Gastrocnemius medialis (tissue), 4 donors: ENCODE measurements around the gene ANXA1. TPM values are rescaled to one million over a fixed set of nuclear protein-coding genes. Genes with fewer than 3 reads are reported as not detected.

Experiments
- ATAC-seq, 2 donors: fragments of 150-250 bp; one replicate each; pipeline ENCODE4 v1.9.1; 2016
- DNase-seq, 2 donors: peaks; one replicate each; pipeline ENCODE4 v3.0.0-alpha.2; 2019
- H3K27ac ChIP-seq, 4 donors: fragments of 200-600 bp; sonication (generic); 1 replicate in 1 of 4; 2 replicates in 3 of 4; pipeline ENCODE4 v1.5.1; 2016 to 2018; ENCODE audit warnings: mild to moderate bottlenecking in 2 of 4, moderate library complexity in 1 of 4
- H3K27me3 ChIP-seq, 3 donors: fragments of 200-600 bp; sonication (generic) in 2 of 3; 1 replicate in 1 of 3; 2 replicates in 2 of 3; pipeline versions ENCODE4 v1.5.1 to v1.6.0; 2016 to 2019; ENCODE audit warnings: mild to moderate bottlenecking in 1 of 3, moderate library complexity in 1 of 3
- H3K36me3 ChIP-seq, 2 donors: fragments of 200-600 bp; sonication (generic) in 1 of 2; one replicate each; pipeline ENCODE4 v1.5.1; 2017 to 2018
- H3K4me1 ChIP-seq, 2 donors: fragments of 200-600 bp; sonication (generic) in 1 of 2; one replicate each; pipeline ENCODE4 v1.5.1; 2016 to 2017; ENCODE audit warnings: mild to moderate bottlenecking in 2 of 2
- H3K4me3 ChIP-seq, 4 donors: fragments of 200-600 bp; sonication (generic) in 3 of 4; 1 replicate in 1 of 4; 2 replicates in 3 of 4; pipeline ENCODE4 v1.5.1; 2016 to 2019; ENCODE audit warnings: mild to moderate bottlenecking in 2 of 4
- H3K9me3 ChIP-seq, 3 donors: fragments of 200-600 bp; sonication (generic) in 2 of 3; 1 replicate in 1 of 3; 2 replicates in 2 of 3; pipeline ENCODE4 v1.5.1; 2016 to 2019
- CTCF ChIP-seq, 5 experiments: fragments of 450-650 bp in 3 of 5; fragments of 200-600 bp in 2 of 5; sonication (generic) in 2 of 5; IDR thresholded peaks in 4 of 5; conservative IDR thresholded peaks in 1 of 5; 1 replicate in 4 of 5; 2 replicates in 1 of 5; pipeline ENCODE4 v1.5.1; 2016 to 2019; ENCODE audit warnings: antibody characterized with exemption in 5 of 5, mild to moderate bottlenecking in 3 of 5, moderate library complexity in 3 of 5
- POLR2A ChIP-seq, 2 donors: fragments of 450-650 bp; IDR thresholded peaks; one replicate each; pipeline ENCODE4 v1.6.1; 2017; ENCODE audit warnings: antibody characterized with exemption in 2 of 2, mild to moderate bottlenecking in 2 of 2, moderate library complexity in 2 of 2
- in situ Hi-C, 4 donors: fragments of 200-750 bp; cut with MboI; loops; one replicate each; pipeline versions ENCODE4 v1.15.0 to v1.8.0; 2017; ENCODE audit warnings: low sequenced_read_pairs in 4 of 4
- intact Hi-C: fragments of 100-400 bp; cut with DNase I; formaldehyde crosslinking; loops from one replicate; pipeline ENCODE4 v1.15.1; 2023; ENCODE audit warnings: low total_unique reads
- total RNA-seq, 4 donors: library from RNA; depleted of rRNA; stranded (reverse); fragments of >200 nt; gene quantifications; one replicate each; pipeline versions ENCODE4 v1.1.0 to v1.2.3, GENCODE V29; 2016

Gene ANXA1
- total RNA-seq, 4 donors from 2014 or later = 22.2 to 41.7 (median 31.1) TPM

DNA sequence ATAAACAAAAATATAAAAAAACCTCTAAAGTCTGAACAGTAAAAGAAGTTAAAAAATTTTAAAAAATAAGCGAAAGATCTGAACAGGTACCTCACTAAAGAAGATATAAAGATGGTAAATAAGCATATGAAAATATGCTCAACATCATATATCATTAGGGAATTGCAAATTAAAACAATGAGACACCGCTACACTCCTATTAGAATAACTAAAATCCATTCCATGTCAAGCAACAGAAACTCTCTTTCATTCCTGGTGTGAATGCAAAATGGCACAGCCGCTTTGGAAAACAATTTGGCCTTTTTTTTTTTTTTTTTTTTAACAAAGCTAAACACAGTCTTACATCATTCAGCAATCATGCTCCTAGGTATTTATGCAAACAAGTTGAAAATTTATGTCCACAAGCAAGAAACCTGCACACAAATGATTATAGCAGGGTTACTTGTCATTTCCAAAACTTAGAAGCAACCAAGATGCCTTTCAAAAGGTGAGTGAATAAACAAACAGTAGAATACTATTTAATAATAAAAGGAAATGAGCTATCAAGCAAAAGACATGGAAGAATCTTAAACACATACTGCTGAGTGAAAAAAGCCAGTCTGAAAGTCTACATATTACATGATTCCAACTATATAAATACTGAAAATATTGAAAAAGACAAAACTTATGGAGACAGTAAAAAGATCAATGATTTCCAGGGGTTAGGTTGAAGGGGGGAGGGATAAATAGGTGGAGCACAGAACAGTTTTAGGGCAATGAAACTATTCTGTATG is 22.1 kb downstream of the ANXA1 start:
- no peak for ATAC-seq
- intact Hi-C loops (no loop called here), in situ Hi-C loops (no loop called here)
- Histone ChIP-seq H3K4me3 (no peak overlapping the region), H3K9me3 (no peaks in the 10 kb centered on the region), H3K27me3 (no peaks in the 10 kb centered on the region), H3K4me1 (no peaks in the 10 kb centered on the region), H3K36me3 (no peaks in the 10 kb centered on the region), H3K27ac (no peak overlapping the region)
- no peak for DNase-seq
- TF ChIP-seq POLR2A (IDR thresholded peaks at IDR 0.05) (no peak), CTCF (IDR thresholded peaks at IDR 0.05 in 4 of 5, conservative IDR thresholded peaks at IDR 0.05 in 1 of 5) (no peak)

DNA sequence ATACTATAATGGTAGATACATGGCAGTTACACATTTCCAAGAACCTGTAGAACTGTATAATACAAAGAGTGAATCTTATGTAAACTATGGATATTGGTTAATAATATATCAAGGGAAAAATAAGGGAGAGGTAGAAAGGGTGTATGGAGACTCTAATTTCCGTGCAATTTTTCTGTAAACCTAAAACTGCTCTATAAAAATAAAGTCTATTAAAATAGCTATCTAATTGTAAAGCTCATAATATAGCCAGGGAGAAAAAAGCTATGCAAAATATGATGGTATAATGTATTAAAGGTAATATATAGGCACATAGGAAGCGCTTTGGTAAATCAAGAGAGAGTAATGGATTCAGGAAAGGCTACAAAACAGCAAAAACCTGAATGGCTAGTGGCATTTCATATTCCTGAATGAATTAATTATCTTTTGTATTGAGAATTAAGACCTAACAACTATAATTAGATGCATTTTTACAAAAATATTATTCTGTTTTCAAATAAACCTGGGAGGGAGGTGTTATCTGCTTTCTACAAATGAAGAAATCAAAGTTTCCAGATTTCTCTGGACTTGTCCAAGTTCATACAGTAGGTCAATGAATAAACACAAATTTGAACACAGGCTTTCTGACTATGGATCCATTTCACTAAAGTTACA is 22.8 kb downstream of the ANXA1 start:
- TF ChIP-seq POLR2A (IDR thresholded peaks at IDR 0.05) (no peak), CTCF (IDR thresholded peaks at IDR 0.05 in 4 of 5, conservative IDR thresholded peaks at IDR 0.05 in 1 of 5) (no peak)
- intact Hi-C loops = no loop called here
- H3K27me3 ChIP-seq = no peaks in the 10 kb centered on the region
- no peaks in the 10 kb centered on the region for H3K9me3 ChIP-seq
- no peak overlapping the region for H3K4me3 ChIP-seq
- in situ Hi-C loops = no loop called here
- no peaks in the 10 kb centered on the region for H3K36me3 ChIP-seq
- no peaks in the 10 kb centered on the region for H3K4me1 ChIP-seq
- no peak overlapping the region for H3K27ac ChIP-seq
- DNase-seq (no peak), ATAC-seq (no peak)

DNA sequence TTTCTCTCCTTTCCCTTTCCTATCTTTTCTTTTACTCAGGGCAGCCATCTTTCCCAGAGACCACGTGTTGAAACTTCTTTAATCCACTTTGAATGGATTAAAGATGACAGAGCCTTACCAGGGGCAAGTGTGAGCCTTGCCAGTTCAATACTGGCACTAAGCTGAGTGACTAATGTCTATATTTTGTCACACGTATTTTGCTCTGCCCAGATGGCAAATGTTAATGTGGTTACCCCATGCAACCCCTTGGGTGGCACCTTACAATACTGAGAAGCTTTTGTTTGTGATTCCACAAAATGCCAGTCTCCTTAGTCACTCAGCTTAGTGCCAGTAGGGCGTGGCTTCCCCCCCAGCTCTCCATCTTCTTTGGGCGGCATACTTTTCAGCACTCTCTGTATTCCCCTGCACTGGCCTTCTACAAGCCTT is 24.8 kb downstream of the ANXA1 start:
- ATAC-seq = no peak
- in situ Hi-C loops (loop anchor here in 2 of 4 donors (25.0 kb wide), 1 partner anchor 314 kb away; no protein-coding TSS in a partner anchor), intact Hi-C loops (no loop called here)
- Histone ChIP-seq H3K9me3 (no peaks in the 10 kb centered on the region), H3K4me1 (no peaks in the 10 kb centered on the region), H3K4me3 (no peak overlapping the region), H3K27me3 (no peaks in the 10 kb centered on the region), H3K27ac (no peak overlapping the region), H3K36me3 (no peaks in the 10 kb centered on the region)
- no peak for TF ChIP-seq POLR2A (IDR thresholded peaks at IDR 0.05)
- no peak for TF ChIP-seq CTCF (IDR thresholded peaks at IDR 0.05 in 4 of 5, conservative IDR thresholded peaks at IDR 0.05 in 1 of 5)
- no peak for DNase-seq

DNA sequence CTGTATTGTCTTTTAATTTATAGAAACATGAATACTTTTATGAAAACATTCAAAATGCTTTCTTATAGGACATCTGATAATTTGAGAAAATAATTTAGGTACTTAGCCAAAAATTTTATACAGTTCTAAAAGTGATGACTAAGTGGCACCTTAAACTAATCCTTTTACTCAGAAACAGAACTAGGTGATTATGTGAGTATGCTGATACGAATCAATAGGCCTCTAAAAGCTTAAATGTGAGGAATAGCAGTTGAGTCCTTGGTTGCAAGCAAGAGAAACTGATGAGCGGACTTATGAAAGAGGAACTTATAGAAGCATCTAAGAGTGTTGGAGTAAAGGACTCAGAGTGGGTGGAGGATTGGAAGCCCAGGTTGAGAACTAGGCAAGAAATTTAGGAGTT is 26.4 kb downstream of the ANXA1 start:
- Histone ChIP-seq H3K4me3 (no peak overlapping the region), H3K27me3 (no peaks in the 10 kb centered on the region), H3K9me3 (no peaks in the 10 kb centered on the region), H3K27ac (no peak overlapping the region), H3K4me1 (no peaks in the 10 kb centered on the region), H3K36me3 (no peaks in the 10 kb centered on the region)
- ATAC-seq (no peak), DNase-seq (no peak)
- intact Hi-C loops (no loop called here), in situ Hi-C loops (loop anchor here in 2 of 4 donors (25.0 kb wide), 1 partner anchor 316 kb away; no protein-coding TSS in a partner anchor)
- no peak for TF ChIP-seq CTCF (IDR thresholded peaks at IDR 0.05 in 4 of 5, conservative IDR thresholded peaks at IDR 0.05 in 1 of 5)
- TF ChIP-seq POLR2A (IDR thresholded peaks at IDR 0.05) = no peak
